ENCODE measurements around the gene PHLDB2. TPM values are rescaled to one million over a fixed set of nuclear protein-coding genes. Genes with fewer than 3 reads are reported as not detected.
A peak's percentile ranks its signal among the peaks of the same experiment; 100 is the strongest.

Gene PHLDB2
- total RNA-seq, 4 donors from 2014 or later, result 81.6 to 171 (median 88.2) TPM

DNA sequence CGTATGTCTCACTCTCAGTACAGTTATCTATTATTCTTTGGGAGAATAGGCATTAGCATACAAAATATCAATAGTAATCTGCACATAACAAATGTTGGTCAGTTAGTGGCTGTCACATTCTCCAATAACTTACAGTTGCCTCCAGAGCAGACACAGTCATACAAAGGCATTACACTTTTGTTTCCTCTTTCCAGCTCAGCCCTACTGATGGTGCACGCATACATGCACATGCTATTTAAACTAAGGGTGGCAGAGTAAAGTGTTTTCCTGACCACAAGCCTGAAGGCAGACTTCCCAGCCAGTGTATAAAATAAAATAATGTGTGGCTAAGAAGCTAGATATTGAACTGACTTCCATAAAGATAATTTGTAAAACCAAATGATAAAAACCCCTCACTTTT is 47.6 kb downstream of the PHLDB2 start:
- Histone ChIP-seq H3K9me3 (no peaks in the 10 kb centered on the region), H3K27me3 (no peaks in the 10 kb centered on the region), H3K4me3 (no peak overlapping the region), H3K27ac (no peak overlapping the region), H3K36me3 (peaks cover 0 to 10% (median 0%) of the 10 kb centered on the region in 3 donors), H3K4me1 (peaks cover 0 to 47% (median 5%) of the 10 kb centered on the region in 4 donors)
- TF ChIP-seq POLR2A (IDR thresholded peaks at IDR 0.05) (no peak), EP300 (IDR thresholded peaks at IDR 0.05) (no peak)
- TF ChIP-seq, protein P1, sequence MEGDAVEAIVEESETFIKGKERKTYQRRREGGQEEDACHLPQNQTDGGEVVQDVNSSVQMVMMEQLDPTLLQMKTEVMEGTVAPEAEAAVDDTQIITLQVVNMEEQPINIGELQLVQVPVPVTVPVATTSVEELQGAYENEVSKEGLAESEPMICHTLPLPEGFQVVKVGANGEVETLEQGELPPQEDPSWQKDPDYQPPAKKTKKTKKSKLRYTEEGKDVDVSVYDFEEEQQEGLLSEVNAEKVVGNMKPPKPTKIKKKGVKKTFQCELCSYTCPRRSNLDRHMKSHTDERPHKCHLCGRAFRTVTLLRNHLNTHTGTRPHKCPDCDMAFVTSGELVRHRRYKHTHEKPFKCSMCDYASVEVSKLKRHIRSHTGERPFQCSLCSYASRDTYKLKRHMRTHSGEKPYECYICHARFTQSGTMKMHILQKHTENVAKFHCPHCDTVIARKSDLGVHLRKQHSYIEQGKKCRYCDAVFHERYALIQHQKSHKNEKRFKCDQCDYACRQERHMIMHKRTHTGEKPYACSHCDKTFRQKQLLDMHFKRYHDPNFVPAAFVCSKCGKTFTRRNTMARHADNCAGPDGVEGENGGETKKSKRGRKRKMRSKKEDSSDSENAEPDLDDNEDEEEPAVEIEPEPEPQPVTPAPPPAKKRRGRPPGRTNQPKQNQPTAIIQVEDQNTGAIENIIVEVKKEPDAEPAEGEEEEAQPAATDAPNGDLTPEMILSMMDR (IDR thresholded peaks at IDR 0.05), result no peak
- 62 to 67% methylated on average over 2 of the region's 2 CpGs for WGBS, 2 donors
- no peak for DNase-seq (ENCODE audit: low spot score in 2 of 2)

DNA sequence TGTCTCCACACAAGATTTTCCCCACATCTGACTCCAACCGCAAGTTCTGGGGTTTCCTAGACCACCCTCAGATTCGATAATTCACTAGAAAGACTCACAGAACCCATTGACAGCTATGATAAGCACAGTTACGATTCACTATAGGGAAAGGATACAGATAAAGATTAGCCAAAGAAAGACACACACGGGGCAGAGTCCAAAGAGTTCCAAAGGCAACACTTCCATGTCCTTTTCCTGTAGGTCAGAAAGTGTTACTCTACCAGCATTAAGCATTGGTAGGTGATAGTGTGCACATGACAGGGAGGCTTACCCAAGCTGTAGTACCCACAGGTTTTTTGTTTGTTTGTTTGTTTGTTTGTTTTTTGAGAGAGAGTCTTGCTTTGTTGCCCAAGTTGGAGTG is 48.1 kb downstream of the PHLDB2 start:
- H3K27me3 ChIP-seq, result no peaks in the 10 kb centered on the region
- TF ChIP-seq EP300 (IDR thresholded peaks at IDR 0.05) (no peak), POLR2A (IDR thresholded peaks at IDR 0.05) (no peak)
- TF ChIP-seq, protein P1 (IDR thresholded peaks at IDR 0.05), result no peak
- no peak overlapping the region for H3K27ac ChIP-seq
- no peaks in the 10 kb centered on the region for H3K9me3 ChIP-seq
- H3K4me1 ChIP-seq, result peaks cover 0 to 52% (median 7%) of the 10 kb centered on the region in 4 donors
- peaks cover 0 to 10% (median 0%) of the 10 kb centered on the region in 3 donors for H3K36me3 ChIP-seq
- no peak overlapping the region for H3K4me3 ChIP-seq
- no peak for DNase-seq (ENCODE audit: low spot score in 2 of 2)
- 89 to 93% methylated on average over 4 of the region's 4 CpGs for WGBS, 2 donors

DNA sequence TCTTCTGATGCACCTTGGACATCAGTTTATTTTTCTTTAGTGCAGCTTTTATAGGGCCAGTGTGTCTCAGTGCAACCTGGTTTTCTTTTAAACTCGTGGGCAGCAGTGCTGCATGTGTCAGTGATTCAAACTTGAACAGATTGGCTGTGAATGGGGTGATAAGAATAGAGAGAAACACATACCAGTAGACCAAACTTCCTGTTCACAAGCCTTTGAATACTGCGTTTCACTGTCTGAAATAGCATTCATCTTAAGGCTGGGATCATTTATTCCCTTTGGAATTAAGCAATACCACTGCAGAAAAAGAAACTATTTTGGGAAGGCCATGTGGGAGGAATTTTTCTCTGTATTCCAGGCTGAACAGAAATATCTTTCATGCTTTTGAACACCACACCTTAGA is 51.7 kb downstream of the PHLDB2 start:
- peaks cover 0 to 28% (median 0%) of the 10 kb centered on the region in 3 donors for H3K36me3 ChIP-seq
- no peaks in the 10 kb centered on the region for H3K9me3 ChIP-seq
- H3K4me1 ChIP-seq, result peaks cover 0 to 49% (median 3%) of the 10 kb centered on the region in 4 donors
- peak in 1 of 2 donors; percentile 8 for TF ChIP-seq EP300 (IDR thresholded peaks at IDR 0.05)
- TF ChIP-seq POLR2A (IDR thresholded peaks at IDR 0.05), result no peak
- no peak overlapping the region for H3K4me3 ChIP-seq
- no peaks in the 10 kb centered on the region for H3K27me3 ChIP-seq
- no peak for DNase-seq (ENCODE audit: low spot score in 2 of 2)
- peak overlapping the region in 2 of 4 donors; percentile 14 to 39 for H3K27ac ChIP-seq
- 0 to 4% methylated on average over 2 of the region's 2 CpGs for WGBS, 2 donors

DNA sequence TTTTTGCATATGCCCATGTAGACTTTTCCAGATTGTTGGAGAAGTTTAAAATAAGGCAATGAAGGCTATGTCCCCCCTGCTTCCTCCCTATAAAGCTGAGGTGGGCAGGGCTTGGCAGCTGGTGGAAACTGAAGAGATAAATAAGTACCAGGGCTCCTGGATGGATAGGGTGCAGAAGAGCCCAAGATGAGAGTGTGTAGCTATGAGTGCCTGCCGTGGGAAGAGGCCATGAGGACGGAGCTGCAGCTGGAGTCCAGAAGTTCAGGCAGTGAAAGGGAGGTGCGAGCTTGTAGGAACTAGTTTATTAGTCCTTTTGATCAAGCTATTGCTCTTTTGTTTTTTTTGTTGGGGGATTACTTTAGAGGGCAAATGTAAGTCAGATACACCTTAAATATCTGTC is 52.4 kb downstream of the PHLDB2 start:
- H3K27me3 ChIP-seq, result no peaks in the 10 kb centered on the region
- 54 to 63% methylated on average over 3 of the region's 3 CpGs for WGBS, 2 donors
- H3K36me3 ChIP-seq, result peaks cover 0 to 28% (median 0%) of the 10 kb centered on the region in 3 donors
- H3K9me3 ChIP-seq, result no peaks in the 10 kb centered on the region
- TF ChIP-seq POLR2A (IDR thresholded peaks at IDR 0.05) (no peak), EP300 (IDR thresholded peaks at IDR 0.05) (no peak)
- TF ChIP-seq, protein P1 (IDR thresholded peaks at IDR 0.05), result no peak
- peaks cover 0 to 52% (median 3%) of the 10 kb centered on the region in 4 donors for H3K4me1 ChIP-seq
- peak overlapping the region in 2 of 4 donors; percentile 5 to 39 for H3K27ac ChIP-seq
- DNase-seq (ENCODE audit: low spot score in 2 of 2), result no peak
- H3K4me3 ChIP-seq, result no peak overlapping the region

DNA sequence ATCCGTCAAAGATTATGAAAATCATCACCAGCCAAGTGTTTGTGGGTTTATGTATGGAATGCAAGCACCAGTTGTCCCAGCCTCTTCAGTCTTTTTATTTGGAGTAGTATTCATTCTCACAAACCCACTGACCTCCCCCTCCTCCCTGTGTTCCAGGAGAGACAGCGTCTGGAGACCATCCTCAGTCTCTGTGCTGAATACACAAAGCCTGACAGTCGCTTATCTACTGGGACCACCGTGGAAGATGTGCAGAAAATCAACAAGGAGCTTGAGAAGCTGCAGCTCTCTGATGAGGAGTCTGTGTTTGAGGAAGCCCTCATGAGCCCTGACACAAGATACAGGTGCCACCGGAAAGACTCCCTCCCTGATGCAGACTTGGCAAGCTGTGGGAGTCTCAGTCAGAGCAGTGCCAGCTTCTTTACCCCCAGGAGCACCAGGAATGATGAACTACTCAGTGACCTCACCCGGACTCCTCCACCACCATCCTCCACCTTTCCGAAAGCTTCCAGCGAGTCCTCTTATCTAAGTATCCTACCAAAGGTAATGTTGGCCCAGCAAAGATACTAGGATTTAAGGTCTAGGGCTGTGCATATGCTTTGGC is 54.2 kb downstream of the PHLDB2 start:
- H3K4me3 ChIP-seq, result no peak overlapping the region
- TF ChIP-seq, protein P1 (IDR thresholded peaks at IDR 0.05), result no peak
- no peak for TF ChIP-seq EP300 (IDR thresholded peaks at IDR 0.05)
- no peak for TF ChIP-seq POLR2A (IDR thresholded peaks at IDR 0.05)
- 68 to 71% methylated on average over 8 of the region's 8 CpGs for WGBS, 2 donors
- no peaks in the 10 kb centered on the region for H3K9me3 ChIP-seq
- H3K27me3 ChIP-seq, result no peaks in the 10 kb centered on the region
- DNase-seq (ENCODE audit: low spot score in 2 of 2), result no peak
- peaks cover 0 to 38% (median 0%) of the 10 kb centered on the region in 3 donors for H3K36me3 ChIP-seq
- H3K4me1 ChIP-seq, result peaks cover 0 to 52% (median 3%) of the 10 kb centered on the region in 4 donors
- H3K27ac ChIP-seq, result no peak overlapping the region
